HL-60/S4 treated with phorbol 12-myristate 13-acetate at 8.2 ng/mL for 4 days and 3 days (cell line): ENCODE results near the gene SHH.

Source experiments
- in situ Hi-C: fragments of 300-500 bp; cut with MboI; formaldehyde crosslinking; loops from 2 replicates; pipeline ENCODE4 v1.15.0; 2022; ENCODE audit warnings: low sequenced_read_pairs

Gene SHH

GRCh38 chr7:155808549-155809331 lies 3.5 kb downstream of the SHH start:
- in situ Hi-C loops, result loop anchor here (25.0 kb wide), 1 partner anchor 1004 kb away; no protein-coding TSS in a partner anchor

GRCh38 chr7:155807789-155808548 lies 4.3 kb downstream of the SHH start:
- in situ Hi-C loops, result loop anchor here (25.0 kb wide), 1 partner anchor 1004 kb away; no protein-coding TSS in a partner anchor

GRCh38 chr7:155807065-155807671 lies 5.1 kb downstream of the SHH start:
- in situ Hi-C loops, result loop anchor here (25.0 kb wide), 1 partner anchor 1005 kb away; no protein-coding TSS in a partner anchor

- in situ Hi-C loops, result loop anchor here (25.0 kb wide), 1 partner anchor 1006 kb away; no protein-coding TSS in a partner anchor
Measured at GRCh38 chr7:155806096-155806871, 6.0 kb downstream of the SHH start.

GRCh38 chr7:155805826-155806095 lies 6.5 kb downstream of the SHH start:
- in situ Hi-C loops, result loop anchor here (25.0 kb wide), 1 partner anchor 1007 kb away; no protein-coding TSS in a partner anchor

- in situ Hi-C loops, result loop anchor here (25.0 kb wide), 1 partner anchor 1007 kb away; no protein-coding TSS in a partner anchor
Measured at GRCh38 chr7:155804897-155805825, 7.1 kb downstream of the SHH start.

- in situ Hi-C loops, result loop anchor here (25.0 kb wide), 1 partner anchor 1008 kb away; no protein-coding TSS in a partner anchor
Measured at GRCh38 chr7:155804431-155804831, 7.8 kb downstream of the SHH start.

GRCh38 chr7:155803418-155804376 lies 8.6 kb downstream of the SHH start:
- in situ Hi-C loops, result loop anchor here (25.0 kb wide), 1 partner anchor 1009 kb away; no protein-coding TSS in a partner anchor

- in situ Hi-C loops, result loop anchor here (25.0 kb wide), 1 partner anchor 1009 kb away; no protein-coding TSS in a partner anchor
Measured at GRCh38 chr7:155802906-155803417, 9.3 kb downstream of the SHH start.

GRCh38 chr7:155802291-155802690 lies 10.0 kb downstream of the SHH start:
- in situ Hi-C loops, result loop anchor here (25.0 kb wide), 1 partner anchor 1010 kb away; no protein-coding TSS in a partner anchor

GRCh38 chr7:155800741-155801267 lies 11.5 kb downstream of the SHH start:
- in situ Hi-C loops, result loop anchor here (25.0 kb wide), 1 partner anchor 1011 kb away; no protein-coding TSS in a partner anchor

GRCh38 chr7:155800301-155800700 lies 12.0 kb downstream of the SHH start:
- in situ Hi-C loops, result loop anchor here (25.0 kb wide), 1 partner anchor 1012 kb away; no protein-coding TSS in a partner anchor

GRCh38 chr7:155799514-155799913 lies 12.7 kb downstream of the SHH start:
- in situ Hi-C loops, result no loop called here

GRCh38 chr7:155798673-155799439 lies 13.4 kb downstream of the SHH start:
- in situ Hi-C loops, result no loop called here

- in situ Hi-C loops, result no loop called here
Measured at GRCh38 chr7:155797262-155798250, 14.7 kb downstream of the SHH start.
